HG02852 (cell line): ENCODE measurements around the gene LMX1B.

ENCODE experiments used
- ATAC-seq: cut with Tn5 transposase; IDR thresholded peaks from one replicate; pipeline ENCODE4 v1.9.1; 2021; ENCODE audit warnings: mild to moderate bottlenecking, moderate library complexity; ENCODE audit not compliant: unreplicated experiment

LMX1B gene

GRCh38 chr9:126674365-126675146 lies 60.8 kb downstream of the LMX1B start:
- ATAC-seq, result no peak

GRCh38 chr9:126675147-126675467 lies 61.4 kb downstream of the LMX1B start:
- ATAC-seq, result no peak

DNA sequence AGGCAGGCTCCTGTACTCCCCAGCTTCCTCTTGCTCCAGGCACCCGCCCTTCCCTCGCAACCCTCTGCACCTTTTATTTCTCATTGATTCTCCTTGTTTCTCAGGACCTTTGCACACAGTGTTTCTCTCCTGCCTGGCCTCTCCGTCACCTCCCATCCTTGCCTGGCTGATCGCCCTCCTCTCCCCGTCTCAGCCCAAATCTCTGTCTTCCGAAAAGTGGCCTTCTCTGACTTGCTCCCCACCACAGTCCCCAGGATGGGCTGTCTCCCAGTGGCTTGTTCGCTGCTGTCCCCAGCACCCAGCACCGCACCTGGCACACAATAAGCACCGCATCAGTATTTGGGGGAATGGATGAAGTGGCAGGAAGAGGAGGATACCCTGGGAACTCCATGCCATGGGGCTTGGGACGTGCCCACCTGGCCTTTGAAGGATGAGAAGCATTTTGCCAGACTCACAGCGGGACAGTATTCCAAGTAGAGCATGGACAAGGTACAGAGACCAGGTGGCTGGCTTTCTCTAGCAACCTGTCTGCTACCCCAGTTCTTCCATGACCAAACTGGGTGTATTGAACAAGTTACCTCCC lies 62.5 kb downstream of the LMX1B start:
- ATAC-seq, result no peak

GRCh38 chr9:126676685-126677143 lies 63.0 kb downstream of the LMX1B start:
- no peak for ATAC-seq

- no peak for ATAC-seq
Observed at GRCh38 chr9:126677188-126678084, 63.7 kb downstream of the LMX1B start.

DNA sequence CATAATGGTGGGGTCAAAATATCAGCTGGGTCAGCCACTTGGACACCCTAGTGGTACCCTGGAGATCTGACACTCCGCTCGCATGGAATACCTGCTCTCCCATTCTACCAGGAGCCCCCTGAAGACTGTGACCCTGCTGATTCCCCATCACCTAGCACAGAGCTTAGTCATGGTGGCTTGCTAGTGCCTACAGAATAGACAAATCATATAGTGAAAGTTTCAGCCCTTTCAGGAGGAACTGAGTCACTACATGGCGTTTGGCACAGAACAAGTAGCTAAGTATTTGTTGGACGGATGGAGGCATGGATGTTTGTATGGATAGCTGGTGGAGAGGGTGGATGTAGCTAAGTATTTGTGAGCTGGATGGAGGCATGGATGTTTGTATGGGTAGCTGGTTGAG lies 65.3 kb downstream of the LMX1B start:
- ATAC-seq, result no peak

DNA sequence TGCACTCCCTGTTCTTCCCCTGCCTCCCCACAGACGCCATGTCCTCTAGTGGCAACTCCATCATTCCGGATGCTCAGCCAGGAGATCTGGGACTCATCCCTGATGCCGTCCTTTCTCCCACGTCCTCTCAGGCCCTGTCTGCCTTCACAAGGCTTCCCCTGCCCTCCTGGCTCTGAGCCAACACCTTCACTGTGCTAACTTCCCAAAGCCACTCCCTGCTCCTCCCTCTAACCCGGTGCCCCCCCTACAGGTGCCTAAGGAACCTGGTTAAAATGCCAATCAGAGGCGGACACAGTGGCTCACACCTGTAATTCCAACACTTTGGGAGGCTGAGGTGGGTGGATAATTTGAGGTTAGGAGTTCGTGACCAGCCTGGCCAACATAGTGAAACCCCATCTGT lies 67.6 kb downstream of the LMX1B start:
- no peak for ATAC-seq

GRCh38 chr9:126682113-126682810 lies 68.5 kb downstream of the LMX1B start:
- ATAC-seq, result no peak

- ATAC-seq, result no peak
Observed at GRCh38 chr9:126682928-126683697, 69.4 kb downstream of the LMX1B start.

DNA sequence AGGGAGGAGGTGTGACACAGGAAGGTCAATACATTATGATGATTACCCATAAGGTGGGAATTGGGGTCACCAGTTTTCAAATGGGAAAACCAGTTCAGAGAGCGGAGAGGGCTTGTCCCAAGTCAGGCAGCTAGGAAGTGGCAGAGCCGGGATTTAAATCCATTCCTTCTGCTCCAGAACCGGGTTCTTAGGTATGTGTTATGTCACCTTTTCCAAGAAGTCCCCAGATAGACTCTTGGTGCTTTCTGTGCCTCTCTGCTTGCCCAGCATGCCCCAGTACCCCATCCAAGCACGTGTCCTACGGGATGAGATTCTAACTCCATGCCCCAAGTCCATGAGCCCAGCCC lies 69.9 kb downstream of the LMX1B start:
- ATAC-seq, result no peak

DNA sequence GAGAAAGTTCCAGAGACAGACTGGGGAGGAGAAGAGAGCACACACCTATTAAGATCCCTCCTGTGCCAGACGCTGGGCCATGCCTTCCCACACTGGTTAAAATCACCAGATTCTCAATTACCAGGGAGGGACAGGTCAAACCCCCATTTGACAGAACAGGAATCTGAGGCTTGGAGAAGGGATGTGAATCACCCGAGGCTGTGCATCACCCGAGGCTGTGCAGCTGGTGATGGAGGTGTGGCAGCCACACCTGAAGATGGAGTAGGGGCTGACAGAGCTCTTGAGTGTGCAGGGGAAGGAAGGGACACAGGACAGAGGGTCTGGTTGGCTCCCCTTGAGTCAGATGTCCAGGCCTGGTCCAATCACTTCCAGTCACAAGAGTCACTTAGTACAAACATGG lies 70.6 kb downstream of the LMX1B start:
- ATAC-seq, result no peak

GRCh38 chr9:126684965-126685465 lies 71.3 kb downstream of the LMX1B start:
- no peak for ATAC-seq

GRCh38 chr9:126687930-126688461 lies 74.3 kb downstream of the LMX1B start:
- ATAC-seq, result no peak

DNA sequence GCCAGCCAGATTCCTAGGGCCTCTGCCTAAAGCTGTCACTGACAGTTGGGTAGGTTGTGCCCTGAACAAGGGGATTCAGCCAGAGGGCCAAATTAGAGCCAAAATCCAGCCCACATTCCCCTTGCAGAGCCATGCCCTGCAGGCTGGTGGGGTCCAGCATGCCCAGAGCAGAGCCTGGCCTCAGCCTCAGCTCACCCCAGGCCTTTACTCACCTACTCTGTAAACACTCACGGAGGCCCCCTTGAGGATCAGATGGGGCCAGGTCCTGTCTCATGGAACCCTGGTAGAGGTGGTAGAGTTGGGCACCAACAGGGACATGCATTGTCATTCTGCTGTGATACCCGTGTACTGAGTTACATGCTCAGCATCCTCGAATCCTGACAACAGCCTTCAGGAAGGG lies 74.9 kb downstream of the LMX1B start:
- ATAC-seq, result no peak

DNA sequence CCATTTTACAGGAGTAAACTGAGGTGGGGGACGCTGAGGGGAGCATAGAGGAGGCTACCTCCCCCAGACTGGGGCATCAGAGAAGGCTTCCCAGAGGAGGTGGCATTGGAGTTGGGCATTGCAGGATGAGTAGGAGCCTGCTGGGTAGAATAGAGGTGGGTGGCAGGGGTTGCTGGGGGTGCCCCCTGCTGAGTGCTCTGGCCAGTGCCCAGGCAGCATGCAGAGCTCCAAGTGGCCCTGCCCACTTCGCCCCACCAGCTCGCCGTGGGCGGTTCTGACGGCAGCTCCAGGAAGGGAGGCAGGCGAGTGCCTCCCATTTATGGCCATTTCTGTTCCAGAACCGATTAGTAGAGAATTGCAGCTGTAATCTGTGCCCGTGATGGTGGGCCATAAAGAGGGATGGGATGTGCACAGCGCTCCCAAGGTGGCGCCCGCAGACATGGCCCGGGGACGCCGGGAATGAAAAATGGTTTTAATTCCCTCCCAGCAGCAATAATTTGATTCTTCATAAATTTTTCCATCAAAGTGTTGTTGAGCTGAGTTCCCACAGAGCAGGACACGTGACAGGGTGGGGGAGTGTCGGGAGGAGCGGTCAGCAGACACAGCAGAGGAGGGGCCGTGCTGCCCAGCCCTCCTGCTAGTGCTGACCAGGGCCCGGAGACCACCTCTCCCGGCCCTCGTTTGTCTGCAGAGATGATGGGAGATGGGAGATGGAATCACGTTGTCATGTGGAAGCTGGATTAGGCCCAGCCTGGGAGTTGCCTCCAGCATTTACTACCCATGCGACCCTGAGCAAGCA lies 75.5 kb downstream of the LMX1B start:
- no peak for ATAC-seq

DNA sequence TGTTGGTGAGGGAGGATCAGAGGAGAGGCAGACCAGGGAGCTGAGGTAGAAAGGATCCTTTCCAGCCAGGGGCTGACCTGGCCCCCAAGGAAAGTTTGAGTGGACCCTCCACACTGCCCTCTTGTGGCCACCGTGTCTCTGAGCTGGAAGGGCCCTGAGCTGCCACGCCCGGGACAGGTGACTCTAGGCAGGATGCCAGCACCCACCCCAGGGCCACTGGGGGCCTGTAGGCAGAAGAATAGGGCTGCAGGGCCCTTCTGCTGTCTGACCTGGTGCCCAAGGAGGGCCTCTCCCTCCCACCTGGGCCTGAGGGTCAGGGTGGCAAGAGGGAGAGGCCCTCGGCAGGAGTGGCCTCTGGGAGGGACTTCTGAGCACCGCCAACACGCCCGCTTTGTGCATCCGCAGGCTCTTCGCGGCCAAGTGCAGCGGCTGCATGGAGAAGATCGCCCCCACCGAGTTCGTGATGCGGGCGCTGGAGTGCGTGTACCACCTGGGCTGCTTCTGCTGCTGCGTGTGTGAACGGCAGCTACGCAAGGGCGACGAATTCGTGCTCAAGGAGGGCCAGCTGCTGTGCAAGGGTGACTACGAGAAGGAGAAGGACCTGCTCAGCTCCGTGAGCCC lies 76.8 kb downstream of the LMX1B start:
- no peak for ATAC-seq

- no peak for ATAC-seq
Observed at GRCh38 chr9:126692041-126692758, 78.5 kb downstream of the LMX1B start.

DNA sequence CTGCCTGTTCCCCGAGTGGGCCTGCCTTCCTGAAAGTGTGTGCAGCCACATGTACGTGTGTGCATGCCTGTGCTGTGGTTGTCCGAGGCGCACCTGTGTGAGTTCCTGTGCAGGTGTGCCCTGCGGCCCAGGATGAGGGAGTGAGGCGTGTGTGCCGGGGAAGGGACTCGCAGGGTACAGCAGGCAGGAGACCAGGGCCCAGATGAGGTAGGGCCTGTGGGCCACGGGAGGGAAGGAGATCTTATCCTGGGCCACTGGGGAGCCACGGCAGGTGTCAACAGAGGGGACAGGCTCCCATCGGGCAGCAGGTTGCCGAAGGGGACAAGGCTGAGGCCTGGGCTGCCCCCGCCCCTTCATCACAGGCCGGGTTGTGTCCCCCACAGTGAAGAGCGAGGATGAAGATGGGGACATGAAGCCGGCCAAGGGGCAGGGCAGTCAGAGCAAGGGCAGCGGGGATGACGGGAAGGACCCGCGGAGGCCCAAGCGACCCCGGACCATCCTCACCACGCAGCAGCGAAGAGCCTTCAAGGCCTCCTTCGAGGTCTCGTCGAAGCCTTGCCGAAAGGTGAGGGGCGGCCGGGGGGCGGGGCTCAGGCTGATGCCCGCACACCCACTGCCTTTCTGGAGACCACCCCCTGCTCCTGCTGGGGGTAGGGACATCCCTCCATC lies 79.2 kb downstream of the LMX1B start:
- ATAC-seq, result no peak
